AML-193 (cell line): ENCODE results near the gene SCN5A.

Experiments
- DNase-seq, 2 experiments: peaks; one replicate each; lab custom pipeline; 2025; lab: John Stamatoyannopoulos, UW

The SCN5A gene

DNA sequence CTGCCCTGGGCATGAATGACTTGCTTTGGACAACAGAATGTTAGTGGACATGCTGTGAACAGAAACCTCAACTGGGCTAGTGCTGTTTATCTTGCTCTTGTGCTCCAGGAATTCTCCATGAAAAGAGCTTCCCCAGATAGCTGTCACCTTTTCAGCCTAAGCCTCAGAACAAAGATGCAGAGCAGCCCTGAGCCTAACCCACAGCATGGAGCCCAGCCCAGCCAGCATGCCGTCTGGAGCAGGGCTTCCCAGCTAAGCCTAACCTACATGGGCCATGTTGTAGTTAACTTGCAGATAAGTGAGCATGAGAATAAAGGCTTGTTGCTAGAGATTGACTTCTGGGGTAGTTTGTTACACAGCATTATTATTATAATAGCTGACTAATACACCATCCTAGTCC, 48.9 kb downstream of the SCN5A start:
- no peak for DNase-seq

DNA sequence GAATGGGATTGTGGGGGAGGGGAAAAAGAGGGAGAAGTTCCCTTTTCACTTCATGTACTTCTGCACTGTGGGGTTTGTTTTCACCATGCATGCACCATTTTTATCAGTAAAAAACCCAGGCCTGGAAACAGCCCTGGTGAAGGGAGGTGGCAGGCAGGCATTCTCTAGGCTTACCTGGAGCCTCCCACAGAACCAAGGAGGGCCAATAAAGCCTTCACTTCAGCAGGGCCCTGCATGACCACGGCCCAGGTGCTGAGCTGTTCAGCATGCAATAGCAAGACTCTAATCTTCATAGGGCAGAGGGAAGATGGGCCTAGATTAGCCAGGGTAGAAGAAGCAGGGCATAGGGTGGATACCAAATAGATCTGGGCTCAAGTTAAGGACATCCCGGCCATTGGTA, 49.6 kb downstream of the SCN5A start:
- DNase-seq = no peak

DNA sequence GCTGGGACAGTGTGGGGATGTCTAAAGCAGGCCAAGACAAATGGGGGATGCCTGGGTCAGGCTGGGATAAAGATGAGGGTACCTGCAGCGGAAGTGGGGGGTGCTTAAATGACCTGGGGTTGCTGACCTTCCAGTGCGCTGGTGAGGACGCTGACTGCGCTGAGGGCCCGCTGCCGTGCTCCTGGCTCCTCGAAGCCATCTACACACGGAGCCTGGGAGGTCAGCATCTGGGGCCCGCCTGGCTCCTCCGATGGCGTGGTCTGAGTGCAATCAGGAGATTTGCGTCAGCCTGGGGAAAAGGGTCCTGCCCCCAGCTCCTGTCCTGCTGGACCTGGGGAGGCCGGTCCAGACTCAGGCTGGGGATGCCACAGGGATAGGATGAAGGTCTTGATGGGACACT, 50.7 kb downstream of the SCN5A start:
- no peak for DNase-seq

DNA sequence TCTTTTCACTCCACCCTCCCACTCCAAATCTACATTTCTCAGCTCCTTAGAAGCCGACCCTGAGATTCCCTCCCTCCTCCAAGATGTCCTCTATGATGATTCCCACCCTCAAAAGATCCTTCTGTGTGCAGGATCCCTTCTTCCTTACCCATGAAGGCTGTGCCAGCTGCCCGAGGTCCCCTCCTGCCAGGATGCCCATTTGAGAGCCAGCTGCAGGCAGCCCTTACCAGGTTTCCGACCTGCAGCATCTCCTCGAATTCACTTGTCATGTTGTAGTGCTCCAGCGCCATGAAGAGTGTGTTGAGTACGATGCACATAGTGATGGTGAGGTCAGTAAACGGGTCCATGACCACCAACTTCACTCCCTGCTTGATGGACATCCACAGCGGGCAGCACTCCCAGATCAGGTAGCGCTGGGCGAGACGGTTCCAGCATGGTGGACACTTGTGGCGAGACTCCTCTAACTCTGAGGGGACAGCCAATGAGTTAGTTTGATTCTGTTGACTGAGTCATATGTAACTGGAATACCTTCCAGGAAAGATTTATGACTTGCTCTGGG, 51.9 kb downstream of the SCN5A start:
- DNase-seq = no peak

DNA sequence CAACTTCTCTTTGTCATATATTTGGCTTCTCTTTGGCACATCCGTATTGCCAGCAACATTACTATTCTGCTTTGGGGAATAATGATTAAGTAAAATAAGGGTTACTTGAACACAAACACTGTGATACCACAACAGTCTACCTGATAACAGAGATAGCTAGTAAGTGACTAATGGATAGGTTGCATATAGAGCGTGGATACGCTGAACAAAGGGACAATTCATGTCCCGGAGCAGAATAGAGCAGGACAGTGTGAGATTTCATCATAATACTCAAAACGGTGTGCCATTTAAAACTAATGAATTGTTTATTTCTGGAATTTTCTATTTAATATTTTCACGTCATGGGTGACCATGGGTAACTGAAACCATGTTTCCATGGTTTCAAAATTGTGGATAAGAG, 54.1 kb downstream of the SCN5A start:
- DNase-seq = no peak

DNA sequence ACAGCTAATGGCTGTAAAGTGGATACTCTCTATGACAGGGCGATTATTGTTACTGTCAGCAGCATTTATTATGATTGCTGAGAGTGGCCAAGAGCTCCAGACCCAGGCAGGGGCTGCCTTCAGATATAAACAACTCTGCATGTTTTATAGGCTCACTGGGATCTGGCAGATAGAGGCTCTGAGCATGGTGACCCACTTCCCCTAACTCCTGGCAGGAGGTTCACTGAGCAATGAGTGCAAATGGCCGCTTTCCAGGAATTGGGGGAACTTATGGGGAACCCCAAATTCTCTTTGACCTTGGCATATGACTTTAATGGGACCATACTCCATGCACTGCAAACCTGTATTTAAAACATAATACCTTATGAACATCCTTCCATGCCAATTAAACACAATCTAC, 59.0 kb downstream of the SCN5A start:
- no peak for DNase-seq

DNA sequence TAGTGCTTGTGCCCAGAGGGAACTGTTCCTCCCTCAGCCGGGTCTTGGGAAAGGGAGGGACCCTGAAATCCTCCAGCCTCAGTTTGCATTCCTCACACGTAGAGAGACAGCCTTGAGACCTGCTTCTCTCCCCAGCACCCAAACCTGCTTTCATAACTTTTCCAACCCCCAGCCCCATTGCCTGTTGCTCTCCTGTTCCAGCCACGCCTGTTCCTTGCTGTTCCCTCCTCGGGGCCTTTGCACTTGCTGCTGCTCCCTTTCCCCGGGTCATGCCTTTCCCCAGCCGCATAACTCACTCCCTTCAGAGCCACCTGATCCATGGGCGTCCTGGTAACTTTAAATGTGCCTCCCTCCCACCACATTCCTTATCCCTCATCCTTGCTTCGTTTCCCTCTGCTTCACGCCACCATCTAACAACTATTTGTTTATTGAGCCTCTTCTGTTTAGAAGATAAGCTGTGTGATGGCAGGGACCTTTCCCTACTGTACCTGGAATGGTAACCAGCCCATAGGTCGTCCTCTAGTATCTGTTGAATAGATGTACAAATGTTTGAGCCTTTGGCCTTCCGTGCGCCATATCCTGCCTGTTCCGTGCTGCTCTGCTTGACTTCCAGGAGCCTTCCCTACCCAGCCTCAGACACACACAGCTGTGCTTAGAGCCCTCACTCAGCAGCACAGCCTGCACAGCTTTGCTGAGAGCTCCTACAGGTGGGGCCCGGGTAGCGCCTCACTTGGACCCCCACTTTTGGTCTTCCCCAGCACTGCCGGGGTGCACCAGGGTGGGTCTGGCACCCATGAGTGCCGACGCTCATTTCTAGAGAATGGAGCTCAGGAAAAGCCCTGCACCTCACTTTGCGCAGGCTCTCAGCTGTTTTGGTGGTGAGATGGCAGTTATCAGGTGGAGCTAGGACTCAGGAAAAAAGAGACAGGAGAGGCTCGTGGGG, 60.2 kb downstream of the SCN5A start:
- DNase-seq = no peak

DNA sequence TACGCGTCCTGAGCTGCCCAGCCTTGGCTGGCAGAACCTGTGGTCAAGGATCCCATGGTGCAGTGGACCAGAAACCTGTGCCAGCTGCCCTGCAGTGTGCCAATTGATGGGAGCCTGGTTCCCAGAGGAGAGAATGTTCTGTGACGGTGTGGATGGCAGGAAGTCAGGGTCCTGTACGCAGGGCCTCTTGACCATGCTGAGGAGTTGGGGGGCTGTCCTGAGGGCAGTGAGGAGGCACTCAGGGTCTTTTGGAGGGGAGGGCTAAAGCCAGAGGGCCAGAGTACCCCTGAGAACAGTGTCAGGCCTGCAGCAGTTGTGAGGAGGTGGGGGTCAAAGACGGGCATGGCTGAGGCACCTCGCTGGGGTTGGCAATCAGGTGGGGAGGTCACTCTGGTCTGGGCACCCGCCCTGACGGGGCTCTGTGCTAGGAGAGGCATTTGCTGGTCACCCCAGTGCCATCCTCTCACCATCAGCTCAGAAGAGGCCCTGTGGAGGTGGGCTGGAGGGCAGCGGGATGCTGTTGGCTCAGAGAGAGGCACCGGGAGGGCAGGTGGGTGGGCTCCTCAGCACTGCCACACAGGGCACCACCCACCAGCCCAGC, 61.0 kb downstream of the SCN5A start:
- no peak for DNase-seq

DNA sequence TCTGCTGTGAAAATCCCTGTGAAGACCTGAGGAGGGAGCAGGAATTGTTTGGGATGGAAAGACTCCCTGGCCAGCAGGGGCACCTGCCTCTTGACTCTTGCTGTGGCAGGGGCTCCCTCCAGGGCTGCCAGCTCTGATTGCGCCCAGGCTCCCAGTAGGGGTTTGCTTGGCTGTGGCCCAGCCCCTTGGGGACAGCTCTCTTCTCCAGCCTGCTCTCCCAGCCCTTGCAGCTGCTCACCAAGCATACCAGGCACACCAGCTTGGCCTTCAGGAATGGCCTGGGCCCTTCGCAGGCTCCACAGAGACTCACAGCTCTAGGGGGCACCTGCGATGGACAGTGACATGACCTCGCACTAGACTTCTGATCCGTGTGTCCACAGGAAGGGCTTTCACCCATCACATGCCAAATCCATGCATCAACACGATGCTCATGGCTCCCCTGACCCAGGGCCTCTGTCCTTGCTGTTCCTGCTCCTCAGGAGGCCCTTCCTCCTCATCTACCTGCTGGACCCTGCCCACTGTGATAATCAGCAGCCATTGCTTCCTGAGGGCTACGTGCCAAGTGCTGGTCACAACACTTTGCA, 61.8 kb downstream of the SCN5A start:
- DNase-seq = no peak

DNA sequence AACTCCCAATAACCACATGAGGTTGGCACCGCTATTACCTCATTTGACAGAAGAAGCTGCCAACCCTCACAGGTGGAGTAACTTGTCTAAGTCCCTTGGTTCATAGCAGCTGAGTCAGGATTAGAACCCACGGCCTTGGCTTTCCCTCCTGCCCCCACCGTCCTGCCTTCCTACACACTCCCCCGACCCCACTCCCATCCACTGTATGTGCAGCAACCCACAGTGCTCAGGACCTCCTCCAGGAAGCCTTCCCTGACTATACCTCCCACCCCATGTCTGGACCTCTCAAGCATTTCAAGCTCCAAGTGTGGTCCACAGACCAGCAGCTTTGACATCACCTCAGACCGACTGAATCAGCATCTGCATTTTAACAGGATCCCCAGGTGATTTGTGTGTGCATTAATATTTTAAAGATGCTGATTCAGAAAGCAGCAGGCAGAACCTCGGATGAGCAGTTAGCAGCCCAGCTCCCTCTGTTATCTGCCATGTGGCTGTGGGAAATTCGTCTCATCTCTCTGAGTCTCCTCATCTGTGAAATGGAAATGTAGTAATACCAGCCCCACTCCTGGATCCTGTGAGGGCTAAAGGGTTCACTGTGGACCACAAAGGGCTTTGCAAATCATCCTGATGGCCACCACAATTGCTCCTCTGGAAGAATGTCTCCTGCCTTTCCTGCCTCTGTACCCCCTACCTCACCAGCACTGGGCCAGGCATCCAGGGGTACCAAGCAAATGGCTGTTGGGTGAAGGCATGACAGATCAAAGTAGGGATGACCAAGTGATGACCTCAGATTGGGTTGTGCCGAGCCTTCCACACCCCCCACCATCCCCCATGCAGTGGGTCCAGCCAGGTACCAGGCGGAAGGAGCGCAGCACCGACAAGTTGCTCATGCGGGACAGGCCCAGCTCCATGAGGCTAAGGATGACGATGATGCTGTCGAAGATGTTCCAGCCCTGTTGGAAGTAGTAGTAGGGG, 62.7 kb downstream of the SCN5A start:
- no peak for DNase-seq

DNA sequence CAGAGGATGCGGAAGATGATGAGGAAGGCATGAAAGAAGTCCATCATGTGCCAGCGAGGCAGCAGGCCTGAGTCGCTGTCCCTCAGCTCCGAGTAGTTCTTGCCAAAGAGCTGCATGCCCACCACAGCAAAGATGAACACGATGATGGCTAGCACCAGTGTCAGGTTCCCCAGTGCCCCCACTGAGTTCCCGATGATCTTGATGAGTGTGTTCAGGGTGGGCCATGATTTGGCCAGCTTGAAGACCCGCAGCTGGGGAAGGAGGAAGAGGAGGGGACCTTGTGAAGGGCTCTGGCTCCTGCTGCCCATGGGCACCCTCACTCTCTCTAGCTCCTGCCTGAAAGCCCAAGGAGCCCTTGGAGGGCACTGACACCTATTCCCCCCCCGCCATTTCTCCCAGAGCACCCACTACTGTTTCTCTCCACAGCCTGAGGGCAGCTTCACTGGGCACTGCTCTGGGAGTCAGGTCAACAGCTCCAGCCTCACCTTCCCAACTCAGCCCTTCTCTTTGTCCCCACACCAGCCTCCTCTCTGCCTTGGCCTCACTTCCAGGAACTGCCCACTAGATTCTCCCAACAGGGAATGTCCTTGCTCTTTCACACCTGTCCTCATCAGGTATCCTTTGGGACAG, 63.6 kb downstream of the SCN5A start:
- DNase-seq = no peak

DNA sequence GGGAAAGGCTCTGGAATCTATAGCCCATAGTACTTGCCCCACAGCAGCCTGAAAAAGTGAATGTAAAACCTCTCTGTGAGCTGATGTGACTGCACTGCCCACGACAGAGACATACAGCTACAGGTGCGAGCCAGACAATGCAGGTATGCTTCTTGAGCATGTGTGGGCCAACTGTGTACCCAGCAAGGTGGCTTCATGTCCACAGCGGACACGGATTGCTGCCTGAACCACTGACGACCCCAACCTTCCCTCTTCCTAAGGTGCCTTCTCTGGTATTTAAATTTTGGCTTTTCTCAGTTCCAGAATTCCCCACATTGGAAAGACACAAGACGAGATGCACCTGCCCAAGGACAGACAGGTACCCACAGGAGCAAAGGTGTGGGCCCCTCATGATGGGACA, 65.8 kb downstream of the SCN5A start:
- no peak for DNase-seq

DNA sequence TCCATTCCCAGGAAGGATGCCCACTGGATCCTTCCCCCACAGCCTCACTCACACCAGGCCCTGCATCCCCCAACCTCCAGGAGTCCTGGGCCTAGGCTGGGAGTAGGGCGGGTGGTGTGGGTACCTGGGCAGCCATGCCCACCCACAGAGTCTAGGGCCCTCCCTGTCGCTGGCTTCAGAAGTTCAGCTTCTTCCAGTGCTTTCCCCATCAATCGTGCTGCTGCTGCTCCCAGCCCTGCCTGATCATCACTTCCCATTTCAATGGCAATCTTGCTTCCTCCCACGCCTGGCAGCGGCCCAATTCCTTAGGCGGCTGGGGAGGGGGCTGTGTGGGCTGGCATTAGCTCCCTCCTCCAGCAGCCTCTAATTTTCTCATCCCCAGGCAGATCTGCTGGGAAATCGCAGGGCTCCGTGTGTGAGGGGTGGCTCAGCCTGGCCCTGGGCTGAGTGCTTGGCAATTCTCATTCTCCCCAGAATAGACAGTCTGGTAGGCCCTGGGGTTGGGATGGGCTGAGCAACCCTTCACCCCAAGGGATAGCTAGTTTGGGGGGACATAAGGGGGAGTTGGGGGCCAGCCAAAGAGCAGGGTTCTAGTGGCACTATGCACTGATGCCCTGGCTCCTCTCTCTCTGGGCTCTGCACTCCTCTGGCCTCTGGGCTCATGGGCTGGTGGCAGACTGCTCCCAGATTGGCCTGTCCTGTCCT, 66.4 kb downstream of the SCN5A start:
- no peak for DNase-seq

DNA sequence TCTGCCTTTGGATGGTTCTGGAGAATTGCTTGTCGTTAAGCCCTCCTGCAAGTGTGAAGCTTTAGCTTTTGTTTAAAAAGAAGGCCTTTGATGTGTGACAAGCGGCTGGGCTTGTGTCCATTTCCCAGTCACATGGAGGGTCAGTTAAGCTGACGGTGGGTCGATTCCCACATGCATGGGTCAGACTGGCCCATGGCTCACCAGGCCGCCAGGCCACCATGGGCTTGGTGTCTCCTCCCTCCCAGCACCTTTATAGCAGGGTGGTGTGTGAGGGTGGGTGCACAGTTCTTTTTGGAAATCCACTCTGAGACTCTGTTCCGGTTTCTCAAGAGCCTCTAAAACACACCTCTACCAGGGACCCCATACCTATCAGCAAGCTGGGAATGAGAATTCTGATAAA, 67.2 kb downstream of the SCN5A start:
- DNase-seq = no peak

DNA sequence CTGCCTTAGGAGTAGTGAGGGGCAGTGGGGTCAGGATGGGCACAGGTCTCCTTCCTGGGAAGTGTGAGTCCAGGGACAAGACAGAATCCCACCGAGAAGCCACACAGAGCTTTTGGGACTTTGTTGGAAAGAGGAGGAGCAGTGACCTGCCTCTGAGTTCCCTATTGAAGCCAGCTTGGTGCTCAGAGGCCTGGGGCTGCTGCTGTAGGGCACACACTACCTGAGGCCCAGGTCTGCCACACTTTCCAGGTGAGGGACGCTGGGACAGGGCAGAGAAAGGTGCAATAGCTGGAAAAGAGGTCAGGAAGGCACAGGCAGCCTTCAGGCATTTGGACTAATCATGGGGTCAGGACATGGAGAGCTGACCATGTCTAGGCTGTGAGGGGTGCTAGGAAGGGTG, 67.7 kb downstream of the SCN5A start:
- DNase-seq = no peak

DNA sequence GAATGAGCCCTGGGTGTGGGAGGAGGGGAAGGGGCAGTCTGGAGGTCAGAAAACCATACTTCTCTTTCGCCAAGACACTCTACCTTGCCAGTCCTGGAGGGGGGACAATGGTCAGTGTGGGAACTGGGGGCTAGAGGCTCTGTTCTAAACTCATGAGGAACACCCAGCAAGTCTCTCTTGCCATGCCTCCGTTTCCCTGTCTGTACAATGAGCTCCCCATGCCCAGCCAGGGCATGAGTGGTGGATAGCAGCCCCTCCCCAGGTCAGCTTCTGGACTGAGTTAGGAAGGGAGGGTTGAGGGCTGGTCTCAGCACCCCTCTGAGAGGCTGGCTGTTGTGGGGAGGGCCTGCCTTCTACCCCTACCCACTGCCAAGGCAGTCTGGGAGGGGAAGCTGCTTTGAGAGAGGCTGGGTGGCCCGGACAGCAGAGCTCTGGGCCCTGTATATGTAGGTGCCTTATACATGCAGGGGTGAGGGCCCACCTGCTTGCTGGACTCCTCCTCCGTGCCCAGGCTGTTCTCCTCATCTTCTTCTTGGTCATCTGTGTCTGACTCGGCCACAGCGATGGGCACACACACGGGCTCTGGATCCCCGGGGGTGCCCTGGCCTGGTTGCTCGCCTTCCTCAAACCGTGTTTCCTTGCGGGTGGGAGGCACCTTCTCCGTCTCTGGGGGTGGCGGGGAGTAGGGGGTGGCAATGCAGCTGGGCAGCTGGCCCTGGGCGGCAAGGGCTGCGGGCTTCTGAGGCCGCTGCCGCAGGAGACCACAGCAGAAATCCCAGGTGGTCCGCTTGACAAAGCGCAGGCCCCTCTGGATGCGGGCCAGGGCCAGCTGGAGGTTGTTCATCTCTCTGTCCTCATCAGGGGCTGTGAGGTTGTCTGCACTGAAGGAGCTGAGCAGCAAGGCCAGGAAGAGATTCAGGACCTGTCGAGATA, 68.8 kb downstream of the SCN5A start:
- DNase-seq = no peak

DNA sequence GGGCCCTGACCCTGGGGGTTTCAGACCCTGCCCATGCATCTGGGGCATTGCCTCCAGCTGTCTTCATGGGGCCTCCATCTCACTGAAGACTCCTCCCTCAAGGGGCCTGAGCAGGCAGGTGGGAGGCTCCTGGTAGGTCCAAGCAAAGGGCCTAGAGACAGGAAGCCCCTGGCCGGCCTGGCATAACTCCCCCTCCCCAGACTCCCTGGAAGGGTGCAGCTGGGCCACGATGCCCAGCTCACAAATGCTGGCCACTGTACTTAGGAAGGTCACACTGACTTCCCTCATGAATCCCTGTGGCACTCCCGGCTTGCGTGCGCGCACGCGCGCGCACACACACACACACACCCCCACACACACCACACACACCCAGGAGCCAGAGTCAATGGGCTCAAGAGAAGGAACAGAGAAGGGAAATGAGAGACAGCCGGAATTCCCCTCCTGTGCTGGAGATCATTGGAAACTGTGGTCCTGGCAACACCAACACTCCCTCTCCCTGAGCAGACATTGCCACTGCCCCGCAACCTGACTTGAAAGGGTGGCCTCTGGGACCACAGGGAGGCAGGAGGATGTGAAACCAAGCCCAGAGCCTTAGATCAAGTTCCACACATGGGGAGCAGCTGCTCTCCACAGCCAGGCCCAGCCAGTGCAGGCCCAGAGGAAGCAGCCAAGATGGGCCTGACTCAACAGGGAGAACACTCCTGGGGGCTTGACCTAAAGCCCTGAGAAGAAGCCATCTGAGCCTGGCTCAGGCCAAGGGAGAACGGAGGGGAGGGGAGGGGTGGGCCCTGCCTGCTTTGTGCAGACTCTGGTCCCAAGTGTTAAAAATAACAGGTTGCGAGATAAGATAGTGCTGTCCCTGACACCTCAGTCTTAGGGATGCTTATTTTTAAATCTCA, 69.7 kb downstream of the SCN5A start:
- DNase-seq = no peak

DNA sequence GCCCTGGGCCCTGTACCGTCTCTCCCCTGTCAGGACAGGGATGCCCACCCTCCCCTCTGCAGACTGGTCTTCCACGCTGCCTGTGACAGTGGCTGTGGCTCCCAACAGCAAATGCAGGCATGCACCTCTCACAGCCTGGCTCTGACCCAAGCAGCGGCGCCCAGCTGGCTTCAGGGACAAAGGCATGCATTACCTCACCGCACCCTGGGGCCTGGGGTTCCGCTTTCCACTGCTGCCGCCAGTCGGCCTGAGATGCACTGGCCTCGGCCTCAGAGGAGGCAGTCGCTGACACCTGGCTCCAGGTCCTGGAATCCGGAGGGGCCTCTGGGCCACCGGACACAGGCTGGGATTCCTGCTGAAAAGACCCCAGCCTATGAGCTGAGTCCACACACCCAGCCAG, 70.3 kb downstream of the SCN5A start:
- DNase-seq = no peak
